Loucy (cell line): ENCODE results near the gene BMP6.

ENCODE experiments used
- H2AFZ ChIP-seq: fragments of 200-600 bp; sonication (generic); 2 replicates; pipeline ENCODE4 v1.6.0; 2016; ENCODE audit warnings: antibody characterized with exemption, mild to moderate bottlenecking, low read length, moderate library complexity
- H3F3A ChIP-seq: fragments of 200-600 bp; 2 replicates; pipeline ENCODE4 v1.6.0; 2016; ENCODE audit warnings: antibody characterized with exemption, low read depth, mild to moderate bottlenecking
- H3K27me3 ChIP-seq: fragments of 200-600 bp; sonication (generic); 2 replicates; pipeline ENCODE4 v1.6.1; 2014; ENCODE audit warnings: low read length, mild to moderate bottlenecking; ENCODE audit not compliant: insufficient read depth, poor library complexity, severe bottlenecking
- H3K36me3 ChIP-seq: fragments of 200-600 bp; sonication (generic); 2 replicates; pipeline ENCODE4 v1.6.1; 2016; ENCODE audit warnings: low read length; ENCODE audit not compliant: insufficient read depth
- H3K4me1 ChIP-seq: fragments of 200-600 bp; sonication (generic); 2 replicates; pipeline ENCODE4 v1.5.1; 2014; ENCODE audit warnings: low read length, mild to moderate bottlenecking; ENCODE audit not compliant: insufficient read depth, poor library complexity, severe bottlenecking
- H3K4me2 ChIP-seq: fragments of 200-600 bp; sonication (generic); 2 replicates; pipeline ENCODE4 v1.6.0; 2014; ENCODE audit warnings: antibody characterized with exemption, low read length, low read depth, mild to moderate bottlenecking; ENCODE audit not compliant: poor library complexity, severe bottlenecking
- H3K4me3 ChIP-seq: fragments of 200-600 bp; sonication (generic); 2 replicates; pipeline ENCODE4 v1.5.1; 2014; ENCODE audit warnings: low read length, mild to moderate bottlenecking, mixed read lengths; ENCODE audit not compliant: poor library complexity, severe bottlenecking
- H3K79me2 ChIP-seq: fragments of 200-600 bp; sonication (generic); 2 replicates; pipeline ENCODE4 v1.6.1; 2014; ENCODE audit warnings: low read length; ENCODE audit not compliant: insufficient read depth
- H3K9ac ChIP-seq: fragments of 200-600 bp; sonication (generic); 2 replicates; pipeline ENCODE4 v1.6.0; 2014; ENCODE audit warnings: mild to moderate bottlenecking, low read depth, low read length, moderate library complexity; ENCODE audit not compliant: poor library complexity, severe bottlenecking
- H3K9me2 ChIP-seq: fragments of 200-600 bp; sonication (generic); replicated peaks from 2 replicates; pipeline ENCODE4 v1.6.1; 2016; ENCODE audit warnings: low read depth, low read length, mixed read lengths
- H3K9me3 ChIP-seq: fragments of 200-600 bp; sonication (generic); 2 replicates; pipeline ENCODE4 v1.6.1; 2014; ENCODE audit warnings: mild to moderate bottlenecking, antibody characterized with exemption, low read length, low read depth; ENCODE audit not compliant: insufficient read depth
- H4K20me1 ChIP-seq: fragments of 200-600 bp; sonication (generic); 2 replicates; pipeline ENCODE4 v1.6.0; 2014; ENCODE audit warnings: antibody characterized with exemption, low read length, mild to moderate bottlenecking; ENCODE audit not compliant: insufficient read depth, poor library complexity, severe bottlenecking
- EZH2phosphoT487 ChIP-seq: fragments of 200-600 bp; IDR thresholded peaks from 2 replicates; pipeline ENCODE4 v1.6.1; 2018; ENCODE audit warnings: antibody characterized with exemption, mild to moderate bottlenecking, moderate library complexity, borderline replicate concordance
- TF ChIP-seq, protein P1 (sequence below): fragments of 200-600 bp; sonication (generic); conservative IDR thresholded peaks from 2 replicates; pipeline ENCODE4 v1.5.1; 2014; ENCODE audit warnings: mild to moderate bottlenecking, antibody characterized with exemption, low read length

BMP6 gene

DNA sequence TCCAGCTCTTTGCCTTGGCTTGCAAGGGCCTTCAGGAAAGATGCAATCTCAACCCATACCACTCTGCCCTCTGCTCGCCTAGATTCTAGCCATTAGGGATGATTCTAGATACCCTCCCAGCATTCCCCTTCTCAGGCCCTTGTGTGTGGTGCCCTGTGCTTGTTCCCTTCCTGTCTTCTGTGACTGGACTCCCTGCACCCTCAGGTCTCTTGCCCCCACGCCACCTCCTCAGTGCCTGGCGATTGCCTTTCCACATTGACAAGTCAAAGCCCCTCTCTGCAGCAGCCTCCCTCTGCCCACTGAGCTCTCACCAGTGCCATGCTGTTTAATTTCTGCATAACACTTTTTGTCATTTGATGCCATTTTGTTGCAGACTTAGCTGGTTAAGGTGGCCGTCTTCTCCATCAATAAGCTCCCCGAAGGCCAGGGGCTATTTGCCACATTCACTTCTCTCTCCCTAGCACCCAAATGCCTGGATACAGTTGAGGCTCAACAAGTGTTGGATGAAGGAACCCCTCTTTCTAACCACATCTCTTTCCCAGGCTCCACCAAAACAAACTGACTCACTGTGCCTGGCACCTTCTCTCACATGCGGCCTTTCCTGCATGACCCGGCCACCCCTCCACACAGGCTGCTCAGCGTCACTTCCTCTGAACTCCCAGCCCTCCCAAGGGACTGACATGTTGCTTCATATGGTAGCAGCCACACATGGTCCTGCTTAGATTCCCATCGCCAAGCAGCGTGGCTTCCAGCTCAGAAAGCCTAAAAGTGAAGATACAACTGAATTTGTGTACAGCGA lies 189.3 kb downstream of the BMP6 start:
- Histone ChIP-seq H3K4me2 (no peak overlapping the region), H3K4me1 (peaks cover 12% of the 10 kb centered on the region), H3K36me3 (no peaks in the 10 kb centered on the region), H3K9me3 (no peaks in the 10 kb centered on the region), H3K9ac (no peak overlapping the region), H3K9me2 (no peaks in the 10 kb centered on the region), H2AFZ (peak overlapping the region; percentile 21; the same call in 1 of the 2 replicates), H3K27me3 (no peaks in the 10 kb centered on the region), H3F3A (no peaks in the 10 kb centered on the region; the same call in 1 of the 2 replicates), H4K20me1 (no peaks in the 10 kb centered on the region), H3K79me2 (no peaks in the 10 kb centered on the region), H3K4me3 (no peak overlapping the region)
- TF ChIP-seq, protein P1, sequence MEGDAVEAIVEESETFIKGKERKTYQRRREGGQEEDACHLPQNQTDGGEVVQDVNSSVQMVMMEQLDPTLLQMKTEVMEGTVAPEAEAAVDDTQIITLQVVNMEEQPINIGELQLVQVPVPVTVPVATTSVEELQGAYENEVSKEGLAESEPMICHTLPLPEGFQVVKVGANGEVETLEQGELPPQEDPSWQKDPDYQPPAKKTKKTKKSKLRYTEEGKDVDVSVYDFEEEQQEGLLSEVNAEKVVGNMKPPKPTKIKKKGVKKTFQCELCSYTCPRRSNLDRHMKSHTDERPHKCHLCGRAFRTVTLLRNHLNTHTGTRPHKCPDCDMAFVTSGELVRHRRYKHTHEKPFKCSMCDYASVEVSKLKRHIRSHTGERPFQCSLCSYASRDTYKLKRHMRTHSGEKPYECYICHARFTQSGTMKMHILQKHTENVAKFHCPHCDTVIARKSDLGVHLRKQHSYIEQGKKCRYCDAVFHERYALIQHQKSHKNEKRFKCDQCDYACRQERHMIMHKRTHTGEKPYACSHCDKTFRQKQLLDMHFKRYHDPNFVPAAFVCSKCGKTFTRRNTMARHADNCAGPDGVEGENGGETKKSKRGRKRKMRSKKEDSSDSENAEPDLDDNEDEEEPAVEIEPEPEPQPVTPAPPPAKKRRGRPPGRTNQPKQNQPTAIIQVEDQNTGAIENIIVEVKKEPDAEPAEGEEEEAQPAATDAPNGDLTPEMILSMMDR = no peak
- TF ChIP-seq EZH2phosphoT487 = no peak

- Histone ChIP-seq H3K36me3 (no peaks in the 10 kb centered on the region), H4K20me1 (no peaks in the 10 kb centered on the region), H3K4me2 (no peak overlapping the region), H3K27me3 (no peaks in the 10 kb centered on the region), H2AFZ (no peak overlapping the region), H3K4me1 (peaks cover 7% of the 10 kb centered on the region), H3K9me3 (no peaks in the 10 kb centered on the region), H3K9me2 (no peaks in the 10 kb centered on the region), H3K9ac (no peak overlapping the region), H3K4me3 (no peak overlapping the region), H3K79me2 (no peaks in the 10 kb centered on the region), H3F3A (no peaks in the 10 kb centered on the region; the same call in 1 of the 2 replicates)
- TF ChIP-seq, protein P1 = no peak
- TF ChIP-seq EZH2phosphoT487 = no peak
These were observed 191.1 kb downstream of the BMP6 start for GRCh38 chr6:7916959-7917358.

DNA sequence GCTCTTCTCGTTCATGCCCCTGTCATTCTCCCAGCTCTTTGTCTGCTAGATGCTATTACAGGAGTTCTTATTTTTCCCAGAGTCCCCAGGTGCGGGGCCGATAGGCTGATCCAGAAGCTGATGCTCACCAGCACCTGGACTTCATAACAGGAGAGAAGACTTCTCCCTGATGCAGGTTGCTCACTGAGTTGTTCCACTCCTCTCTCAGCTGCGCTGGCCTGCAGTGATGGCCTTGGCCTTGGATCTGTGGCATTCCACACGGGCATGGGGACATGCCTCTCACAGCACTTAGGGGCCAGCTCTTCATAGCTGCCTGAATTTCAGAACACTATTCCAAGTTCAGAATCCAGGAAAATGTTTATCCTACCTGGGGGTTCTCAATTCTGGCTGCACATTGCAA lies 191.8 kb downstream of the BMP6 start:
- Histone ChIP-seq H2AFZ (no peak overlapping the region), H3K9ac (no peak overlapping the region), H3K4me1 (peaks cover 7% of the 10 kb centered on the region)

More for the DNA sequence above, 191.8 kb downstream of the BMP6 start:
- H3K9me2 ChIP-seq = no peaks in the 10 kb centered on the region
- no peak overlapping the region for H3K4me2 ChIP-seq
- H3K79me2 ChIP-seq = no peaks in the 10 kb centered on the region
- H3K36me3 ChIP-seq = no peaks in the 10 kb centered on the region
- H4K20me1 ChIP-seq = no peaks in the 10 kb centered on the region
- TF ChIP-seq, protein P1 = no peak
- no peak for TF ChIP-seq EZH2phosphoT487
- H3K27me3 ChIP-seq = no peaks in the 10 kb centered on the region
- no peaks in the 10 kb centered on the region for H3K9me3 ChIP-seq
- H3F3A ChIP-seq = no peaks in the 10 kb centered on the region
- H3K4me3 ChIP-seq = no peak overlapping the region
